GM12878 (cell line): Measurements from ENCODE around the gene HDAC7.

ENCODE experiments used
- BRCA1 ChIP-seq: IDR thresholded peaks from 2 replicates; pipeline ENCODE4 v1.6.1; 2011; ENCODE audit warnings: low read depth, low read length, improper control_type of control experiment
- MTA3 ChIP-seq: IDR thresholded peaks from 2 replicates; pipeline ENCODE4 v1.6.1; 2012; ENCODE audit warnings: low read length, inconsistent platforms, borderline replicate concordance
- NBN ChIP-seq: fragments of 450-650 bp; IDR thresholded peaks from 2 replicates; pipeline ENCODE4 v1.6.1; 2016
- NFIC ChIP-seq: IDR thresholded peaks from 2 replicates; pipeline ENCODE4 v1.6.1; 2012; ENCODE audit warnings: low read depth, mild to moderate bottlenecking, inconsistent platforms, low read length, moderate library complexity
- SIN3A ChIP-seq: IDR thresholded peaks from 2 replicates; pipeline ENCODE4 v1.6.1; 2012; ENCODE audit warnings: low read depth, low read length, improper control_type of control experiment
- ZNF274 ChIP-seq: IDR thresholded peaks from one replicate; pipeline ENCODE4 v1.8.0; 2011; ENCODE audit not compliant: insufficient read length, insufficient read depth

DNA sequence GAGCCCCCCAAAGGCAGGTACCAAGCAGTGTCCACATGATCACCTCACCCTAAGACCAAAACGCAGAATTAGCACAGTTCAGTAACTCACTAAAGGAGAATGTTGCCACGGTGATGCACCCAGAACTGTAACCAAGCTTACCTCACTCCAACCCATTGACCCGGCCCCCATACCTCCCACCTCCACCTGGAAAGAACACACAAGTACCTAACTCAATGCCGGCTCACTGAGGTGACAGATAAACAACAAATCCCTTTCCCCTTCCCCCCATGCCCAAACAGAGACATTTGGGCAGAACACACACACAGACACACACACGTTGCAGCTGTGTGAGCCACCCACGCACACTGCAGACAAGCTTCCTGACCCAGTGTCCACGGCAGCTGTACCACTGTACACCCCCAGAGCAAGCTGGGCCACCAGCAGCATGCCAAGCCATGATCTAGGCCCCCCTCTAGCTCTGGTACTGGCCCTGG is 62.3 kb downstream of the HDAC7 start:
- TF ChIP-seq NFIC (no peak), ZNF274 (no peak), SIN3A (no peak), NBN (no peak), BRCA1 (no peak), MTA3 (no peak)
